BLaER1 (cell line): Measurements from ENCODE around the gene MAP1LC3A.

Source experiments
- H3K27ac ChIP-seq: shearing (Covaris generic); formaldehyde crosslinking; 2 replicates; pipeline ENCODE4 v1.8.1; 2022
- H3K27me3 ChIP-seq: shearing (Covaris generic); formaldehyde crosslinking; 2 replicates; pipeline ENCODE4 v1.8.1; 2022
- H3K36me3 ChIP-seq: shearing (Covaris generic); formaldehyde crosslinking; 2 replicates; pipeline ENCODE4 v1.8.1; 2022
- H3K4me1 ChIP-seq: shearing (Covaris generic); formaldehyde crosslinking; 2 replicates; pipeline ENCODE4 v1.8.1; 2022
- H3K4me2 ChIP-seq: shearing (Covaris generic); formaldehyde crosslinking; 2 replicates; pipeline ENCODE4 v1.8.1; 2022
- H3K4me3 ChIP-seq: shearing (Covaris generic); formaldehyde crosslinking; 2 replicates; pipeline ENCODE4 v1.8.1; 2022
- H3K9ac ChIP-seq: shearing (Covaris generic); formaldehyde crosslinking; 2 replicates; pipeline ENCODE4 v1.8.1; 2022
- H3K9me3 ChIP-seq: shearing (Covaris generic); formaldehyde crosslinking; 2 replicates; pipeline ENCODE4 v1.8.1; 2022
- H4K20me1 ChIP-seq: shearing (Covaris generic); formaldehyde crosslinking; 2 replicates; pipeline ENCODE4 v1.8.1; 2022
- Cebpa-rat ChIP-seq: shearing (Covaris generic); IDR thresholded peaks from 2 replicates; pipeline ENCODE4 v1.8.1; 2022

Gene MAP1LC3A

GRCh38 chr20:34560141-34560523 is 1.6 kb downstream of the MAP1LC3A start:
- Histone ChIP-seq H3K4me3 (no peak overlapping the region), H3K9ac (no peak overlapping the region)

GRCh38 chr20:34560614-34561013 is 2.1 kb downstream of the MAP1LC3A start:
- no peak for TF ChIP-seq Cebpa-rat
- Histone ChIP-seq H3K4me3 (no peak overlapping the region), H3K4me2 (no peak overlapping the region), H3K9me3 (no peaks in the 10 kb centered on the region), H3K27ac (no peak overlapping the region), H4K20me1 (0 out of 2 replicates have a peak, but pooled peaks cover 7% of the 10 kb centered on the region), H3K4me1 (no peaks in the 10 kb centered on the region), H3K36me3 (peaks cover 39% of the 10 kb centered on the region), H3K9ac (no peak overlapping the region), H3K27me3 (peaks cover 11% of the 10 kb centered on the region; the same call in 1 of the 2 replicates)

More at GRCh38 chr20:34560141-34560523, 1.6 kb downstream of the MAP1LC3A start:
- no peaks in the 10 kb centered on the region for H3K4me1 ChIP-seq
- H3K9me3 ChIP-seq = no peaks in the 10 kb centered on the region
- TF ChIP-seq Cebpa-rat = no peak
- peaks cover 11% of the 10 kb centered on the region; the same call in 1 of the 2 replicates for H3K27me3 ChIP-seq
- H3K27ac ChIP-seq = no peak overlapping the region
- 0 out of 2 replicates have a peak, but pooled peaks cover 7% of the 10 kb centered on the region for H4K20me1 ChIP-seq
- no peak overlapping the region for H3K4me2 ChIP-seq
- peaks cover 36% of the 10 kb centered on the region for H3K36me3 ChIP-seq

GRCh38 chr20:34561661-34562060 is 3.1 kb downstream of the MAP1LC3A start:
- Histone ChIP-seq H3K9me3 (no peaks in the 10 kb centered on the region), H4K20me1 (0 out of 2 replicates have a peak, but pooled peaks cover 7% of the 10 kb centered on the region), H3K27me3 (peaks cover 11% of the 10 kb centered on the region; the same call in 1 of the 2 replicates), H3K4me3 (no peak overlapping the region), H3K9ac (no peak overlapping the region), H3K36me3 (peaks cover 49% of the 10 kb centered on the region), H3K4me1 (no peaks in the 10 kb centered on the region), H3K27ac (no peak overlapping the region), H3K4me2 (no peak overlapping the region)
- TF ChIP-seq Cebpa-rat = no peak

GRCh38 chr20:34562641-34563040 is 4.1 kb downstream of the MAP1LC3A start:
- no peaks in the 10 kb centered on the region for H3K4me1 ChIP-seq
- no peaks in the 10 kb centered on the region for H3K9me3 ChIP-seq
- no peak overlapping the region for H3K27ac ChIP-seq
- no peak overlapping the region for H3K4me3 ChIP-seq
- peaks cover 54% of the 10 kb centered on the region for H3K36me3 ChIP-seq
- H3K27me3 ChIP-seq = peaks cover 11% of the 10 kb centered on the region; the same call in 1 of the 2 replicates
- TF ChIP-seq Cebpa-rat = no peak
- H3K4me2 ChIP-seq = no peak overlapping the region
- 0 out of 2 replicates have a peak, but pooled peaks cover 7% of the 10 kb centered on the region for H4K20me1 ChIP-seq
- no peak overlapping the region for H3K9ac ChIP-seq

DNA sequence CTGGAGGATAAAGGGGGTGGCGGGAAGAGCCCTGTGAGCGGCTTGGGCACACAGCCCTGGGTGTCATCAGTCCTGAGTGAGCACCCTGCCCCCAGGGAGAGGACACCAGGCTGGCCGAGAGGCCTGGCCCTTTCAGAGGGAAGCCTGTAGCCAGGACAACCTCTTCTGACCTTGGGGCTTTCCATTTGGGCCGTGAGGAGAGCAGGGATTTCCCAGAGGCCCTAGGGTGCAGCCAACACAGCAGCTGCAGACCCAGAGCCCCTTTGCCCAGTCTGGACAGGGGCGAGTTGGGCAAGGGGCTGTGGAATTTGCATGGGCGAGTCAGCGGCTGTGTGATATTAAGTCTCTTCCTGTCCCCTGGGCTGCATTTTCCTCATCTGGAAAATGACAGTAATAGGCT is 6.3 kb downstream of the MAP1LC3A start:
- Histone ChIP-seq H3K27me3 (no peaks in the 10 kb centered on the region), H3K9ac (no peak overlapping the region), H3K9me3 (no peaks in the 10 kb centered on the region), H3K36me3 (peaks cover 70% of the 10 kb centered on the region), H3K4me3 (no peak overlapping the region), H3K4me2 (no peak overlapping the region), H4K20me1 (0 out of 2 replicates have a peak, but pooled peaks cover 7% of the 10 kb centered on the region), H3K27ac (no peak overlapping the region), H3K4me1 (no peaks in the 10 kb centered on the region)
- TF ChIP-seq Cebpa-rat = no peak

GRCh38 chr20:34566978-34567891 is 8.7 kb downstream of the MAP1LC3A start:
- H3K9ac ChIP-seq = no peak overlapping the region
- 0 out of 2 replicates have a peak, but pooled peaks cover 6% of the 10 kb centered on the region for H4K20me1 ChIP-seq
- no peak for TF ChIP-seq Cebpa-rat
- H3K27ac ChIP-seq = no peak overlapping the region
- H3K36me3 ChIP-seq = peaks cover 68% of the 10 kb centered on the region
- no peak overlapping the region for H3K4me3 ChIP-seq
- H3K9me3 ChIP-seq = no peaks in the 10 kb centered on the region
- no peak overlapping the region for H3K4me2 ChIP-seq
- H3K4me1 ChIP-seq = peaks cover 7% of the 10 kb centered on the region
- H3K27me3 ChIP-seq = no peaks in the 10 kb centered on the region

DNA sequence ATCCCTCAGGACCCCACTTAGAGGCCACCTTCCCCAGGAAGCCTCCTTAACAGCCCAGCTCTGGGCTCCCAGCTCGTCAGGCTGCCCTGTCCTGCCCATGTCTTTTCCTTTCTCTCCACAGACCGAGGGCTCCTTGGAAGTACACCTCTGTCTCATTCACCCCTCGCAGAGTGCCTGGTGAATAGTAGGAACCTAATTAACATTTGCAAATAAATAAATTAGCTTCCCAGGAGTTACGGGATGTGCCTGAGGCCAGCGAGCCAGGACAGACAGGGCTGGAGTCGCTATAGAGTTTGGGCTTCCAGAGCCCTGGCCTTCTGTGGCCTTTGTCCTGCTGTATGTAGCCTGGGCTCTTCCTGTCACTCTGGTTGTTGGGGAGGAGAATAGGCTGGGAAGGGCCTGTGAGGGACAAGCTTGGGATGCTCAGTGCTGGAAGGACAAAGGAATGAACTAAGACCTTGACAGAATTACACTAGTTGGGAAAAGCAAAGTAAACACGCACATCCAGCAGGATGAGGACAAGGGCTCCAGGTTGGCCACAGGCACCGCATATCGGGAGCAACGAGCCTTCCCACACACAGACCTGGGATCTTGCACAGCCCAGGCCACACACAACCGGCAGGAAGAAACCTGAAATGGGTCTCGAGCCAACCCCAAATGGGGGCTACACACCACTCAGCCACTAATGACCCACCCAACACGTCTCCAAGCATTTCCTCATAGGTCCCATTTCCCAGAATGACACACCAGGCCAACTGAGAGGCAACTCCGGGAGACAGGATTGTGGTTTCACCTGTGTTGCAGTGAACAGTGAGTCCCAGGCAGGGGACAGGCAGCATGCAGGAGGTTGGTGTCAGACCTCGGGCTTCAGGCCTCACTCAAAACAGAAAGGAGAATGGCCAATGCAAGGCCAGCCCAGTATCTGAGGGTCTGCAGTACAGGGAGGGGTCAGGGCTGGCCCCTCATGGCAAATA is 9.7 kb downstream of the MAP1LC3A start:
- no peak overlapping the region for H3K4me2 ChIP-seq
- no peak overlapping the region for H3K9ac ChIP-seq
- peaks cover 7% of the 10 kb centered on the region for H3K4me1 ChIP-seq
- H3K27me3 ChIP-seq = no peaks in the 10 kb centered on the region
- no peak overlapping the region for H3K4me3 ChIP-seq
- no peaks in the 10 kb centered on the region for H4K20me1 ChIP-seq
- peaks cover 71% of the 10 kb centered on the region for H3K36me3 ChIP-seq
- TF ChIP-seq Cebpa-rat = no peak
- H3K9me3 ChIP-seq = no peaks in the 10 kb centered on the region
- no peak overlapping the region for H3K27ac ChIP-seq

- Histone ChIP-seq H4K20me1 (no peaks in the 10 kb centered on the region), H3K9ac (no peak overlapping the region), H3K36me3 (peaks cover 85% of the 10 kb centered on the region), H3K27ac (no peak overlapping the region), H3K27me3 (no peaks in the 10 kb centered on the region), H3K9me3 (no peaks in the 10 kb centered on the region), H3K4me1 (peaks cover 7% of the 10 kb centered on the region), H3K4me3 (no peak overlapping the region), H3K4me2 (no peak overlapping the region)
- no peak for TF ChIP-seq Cebpa-rat
Observed at GRCh38 chr20:34569598-34569997, 11.1 kb downstream of the MAP1LC3A start.

DNA sequence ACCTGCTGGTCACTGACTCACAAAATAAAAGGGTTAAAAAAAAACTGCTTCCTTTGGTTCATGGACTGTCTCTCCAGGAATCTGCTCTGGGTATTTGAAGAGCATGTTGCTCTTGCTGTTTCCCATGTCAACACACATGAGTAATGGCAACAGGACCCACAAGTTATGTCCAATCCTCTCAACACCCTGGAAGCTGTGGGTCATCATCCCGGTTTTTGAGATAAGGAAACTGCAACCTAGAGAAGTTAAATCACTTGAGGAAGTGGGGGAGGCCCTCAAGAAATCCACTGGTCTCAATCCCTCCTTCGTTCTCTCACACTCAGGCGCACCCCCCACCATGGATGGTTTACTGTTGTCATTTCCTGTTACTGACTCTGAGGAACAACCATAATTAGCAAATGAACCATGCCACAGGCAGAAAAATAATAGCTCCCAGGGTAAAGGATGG is 12.4 kb downstream of the MAP1LC3A start:
- Histone ChIP-seq H3K36me3 (peaks cover 86% of the 10 kb centered on the region), H3K9me3 (no peaks in the 10 kb centered on the region), H4K20me1 (no peaks in the 10 kb centered on the region), H3K9ac (no peak overlapping the region), H3K27ac (no peak overlapping the region), H3K27me3 (no peaks in the 10 kb centered on the region), H3K4me2 (no peak overlapping the region), H3K4me1 (peaks cover 7% of the 10 kb centered on the region), H3K4me3 (no peak overlapping the region)
- TF ChIP-seq Cebpa-rat = no peak
